NCI-H510A (cell line): ENCODE measurements around the gene CASK.

Experiments used
- DNase-seq: peaks from one replicate; lab custom pipeline; 2025; lab: John Stamatoyannopoulos, UW

Gene CASK

DNA sequence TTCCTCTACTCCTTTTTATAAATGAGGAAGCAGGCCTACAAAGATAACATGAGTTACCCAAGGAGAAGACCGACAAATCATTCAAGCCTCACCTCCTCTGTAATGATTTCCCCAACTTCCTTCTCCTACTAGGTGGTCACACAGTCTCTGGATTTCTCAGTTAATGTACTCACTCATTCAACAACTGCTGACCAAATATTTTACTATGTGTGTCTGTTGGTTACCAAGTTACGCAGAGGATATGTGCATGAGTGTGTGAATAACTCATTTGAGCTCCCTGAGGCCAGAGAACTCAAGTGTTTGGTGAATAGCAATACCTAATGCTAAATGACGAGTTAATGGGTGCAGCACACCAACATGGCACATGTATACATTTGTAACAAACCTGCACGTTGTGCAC, 10.4 kb downstream of the CASK start:
- no peak for DNase-seq

DNA sequence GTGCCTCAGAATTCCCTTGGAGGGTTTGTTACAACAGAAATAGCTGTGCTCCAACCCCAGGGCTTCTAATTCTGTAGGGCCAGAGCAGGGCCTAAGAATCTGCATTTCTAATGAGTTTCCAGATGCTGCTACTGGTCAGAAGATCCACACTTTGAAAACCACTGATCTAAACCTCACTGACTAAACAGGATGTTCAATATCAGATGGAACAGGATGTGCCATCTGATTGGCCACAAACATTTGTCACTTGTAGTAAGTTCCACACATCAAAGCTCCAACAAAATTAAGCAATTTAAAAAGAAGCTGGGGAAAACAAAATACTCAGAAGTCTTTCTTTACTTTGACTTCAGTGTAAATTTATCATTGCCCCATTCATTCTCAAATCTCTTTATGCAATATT, 14.3 kb downstream of the CASK start:
- DNase-seq = no peak

DNA sequence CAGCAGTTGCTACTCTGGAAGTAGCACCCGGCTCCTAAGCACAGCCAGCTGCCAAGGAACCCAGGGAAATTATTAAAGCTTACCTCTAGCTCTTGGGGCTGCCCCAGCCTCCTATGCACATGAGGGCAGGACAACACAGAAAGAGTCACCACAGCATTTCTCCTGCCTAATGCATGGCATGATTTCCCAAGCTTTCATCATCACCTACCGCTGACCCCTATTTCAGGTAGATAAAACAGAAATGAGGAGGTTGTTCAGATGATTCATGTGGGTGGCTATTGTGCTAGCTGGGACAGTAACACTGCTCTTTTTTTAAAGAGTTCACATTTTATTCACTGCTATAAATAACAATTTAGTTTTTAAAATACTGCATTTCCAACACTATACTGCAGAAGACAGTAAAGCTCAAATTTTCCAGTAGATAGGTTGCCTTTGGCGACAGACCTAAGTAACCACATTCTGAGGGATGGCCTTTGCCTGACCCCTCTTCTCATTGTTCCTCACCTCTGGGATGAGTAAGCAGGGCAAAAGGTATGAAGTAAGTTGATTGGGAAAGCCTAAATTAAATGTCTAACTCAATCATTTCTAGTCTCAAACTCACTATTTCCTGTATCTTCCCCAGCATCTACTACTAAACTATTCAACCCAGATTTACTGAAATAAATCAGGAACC, 16.7 kb downstream of the CASK start:
- no peak for DNase-seq

DNA sequence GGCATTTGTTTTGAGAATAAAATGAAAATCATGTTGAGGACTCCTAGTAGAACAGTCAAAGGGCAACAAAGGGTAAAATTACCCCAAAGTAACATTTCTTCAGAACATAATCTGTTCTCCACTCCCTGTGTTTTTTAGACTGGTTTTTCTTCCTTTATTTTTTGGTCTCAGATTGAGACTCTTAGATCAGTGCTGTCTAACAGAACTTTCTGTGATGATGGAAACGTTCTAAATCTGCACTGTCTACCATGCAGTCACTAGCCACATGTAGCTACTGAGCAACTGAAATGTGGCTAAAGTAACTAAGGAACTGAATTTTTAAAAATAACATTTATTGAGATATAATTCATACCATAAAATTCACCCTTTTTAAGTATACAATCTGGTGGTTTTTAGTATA, 19.8 kb downstream of the CASK start:
- DNase-seq = no peak

DNA sequence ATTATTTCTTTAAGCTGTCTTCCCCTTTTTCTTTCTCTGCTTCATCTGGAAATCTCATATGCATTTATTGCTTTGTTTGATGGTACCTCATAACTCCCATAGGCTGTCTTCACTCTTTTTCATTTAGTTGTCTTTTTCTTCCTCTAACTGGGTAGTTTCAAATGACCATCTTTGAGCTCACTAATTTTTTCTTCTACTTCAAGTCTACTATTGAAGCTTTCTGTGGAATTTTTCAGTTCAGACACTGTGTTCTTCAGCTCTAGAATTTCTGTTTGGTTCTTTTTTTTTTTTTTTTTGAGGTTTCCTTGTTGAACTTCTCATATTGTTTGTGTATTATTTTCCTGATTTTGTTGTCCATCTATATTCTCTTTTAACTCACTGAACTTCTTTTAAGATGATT, 23.0 kb downstream of the CASK start:
- DNase-seq = no peak

DNA sequence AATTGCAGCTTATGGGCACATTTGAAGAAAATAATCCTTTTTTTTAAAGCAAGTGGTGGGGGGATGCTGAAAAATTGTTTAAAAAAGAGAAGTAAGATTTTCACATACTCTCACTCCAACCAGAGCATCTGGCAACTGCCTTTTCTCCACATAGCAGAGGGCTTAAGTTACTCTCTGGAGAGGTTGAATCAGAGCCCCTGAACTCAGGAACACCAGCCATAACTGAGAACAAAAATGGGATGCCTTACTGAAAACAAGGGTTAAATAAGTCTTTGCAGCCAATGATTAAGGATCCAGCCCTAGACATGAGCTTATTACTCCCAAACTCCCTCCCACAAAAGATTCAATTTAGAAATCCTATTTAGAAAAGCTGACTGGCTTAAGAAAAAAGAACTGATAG, 27.5 kb downstream of the CASK start:
- DNase-seq = no peak

DNA sequence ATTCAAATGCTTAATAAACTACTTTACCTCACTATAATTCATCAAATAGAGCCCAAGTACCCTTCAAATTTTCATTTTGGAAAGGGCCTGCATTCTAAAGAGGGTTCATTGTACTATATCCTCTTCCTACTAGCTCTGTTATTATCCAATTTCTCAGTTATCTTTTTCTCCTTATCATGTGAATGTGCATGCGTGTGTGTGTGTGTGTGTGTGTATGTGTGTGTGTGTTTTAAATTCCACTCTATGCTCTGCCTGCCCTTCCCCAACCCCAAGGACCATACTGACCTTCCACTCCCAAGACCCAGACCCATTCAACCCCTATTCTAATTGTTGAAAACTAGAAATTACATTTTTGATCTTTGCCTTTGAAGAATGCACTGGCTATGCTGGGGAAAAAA, 33.3 kb downstream of the CASK start:
- no peak for DNase-seq

DNA sequence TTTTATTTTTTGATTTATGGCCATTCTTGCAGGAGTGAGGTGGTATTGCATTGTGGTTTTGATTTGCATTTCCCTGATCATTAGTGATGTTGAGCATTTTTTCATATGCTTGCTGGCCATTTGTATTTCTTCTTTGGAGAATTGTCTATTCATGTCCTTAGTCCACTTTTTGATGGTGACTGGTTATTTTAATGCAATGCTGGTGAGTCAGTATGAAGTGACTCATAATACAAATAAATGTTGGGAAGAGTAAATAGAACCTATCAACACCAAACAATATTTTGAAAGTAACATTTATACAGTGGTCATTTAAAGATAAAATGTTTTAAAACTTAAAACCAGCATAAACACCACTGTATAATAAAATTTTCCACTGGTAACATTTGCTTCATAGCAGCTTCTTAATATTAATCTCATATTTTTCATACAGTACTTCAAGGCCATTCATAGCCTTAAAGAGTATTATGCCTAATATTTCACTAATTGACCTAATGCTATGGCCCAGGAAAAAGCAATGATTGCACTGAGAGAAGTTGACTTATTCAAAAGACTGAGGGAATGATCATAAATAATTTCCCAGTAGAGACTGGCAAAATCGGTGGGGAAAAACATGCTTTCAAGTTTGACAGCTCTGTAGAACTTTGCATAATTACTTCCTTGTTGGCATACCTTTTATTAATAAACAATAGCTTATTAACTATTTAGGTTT, 33.9 kb downstream of the CASK start:
- no peak for DNase-seq

DNA sequence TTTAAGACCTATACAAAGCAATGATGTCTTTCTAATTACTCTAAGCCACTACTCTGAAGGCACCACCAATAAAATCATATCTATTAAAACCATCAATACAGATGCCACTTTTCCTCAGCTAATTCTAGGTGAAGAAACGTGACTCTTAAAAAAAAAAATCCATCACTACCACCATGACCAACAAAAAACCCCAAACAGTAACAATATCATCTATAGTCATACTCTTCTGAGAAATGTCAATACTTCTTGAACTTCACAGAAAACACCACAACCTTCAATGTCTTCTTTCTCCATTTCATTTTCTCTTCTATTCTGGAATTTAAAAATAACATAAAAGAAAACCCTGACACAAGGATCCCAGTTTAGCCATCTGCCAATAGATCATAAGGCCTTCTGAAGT, 35.7 kb downstream of the CASK start:
- DNase-seq = no peak

DNA sequence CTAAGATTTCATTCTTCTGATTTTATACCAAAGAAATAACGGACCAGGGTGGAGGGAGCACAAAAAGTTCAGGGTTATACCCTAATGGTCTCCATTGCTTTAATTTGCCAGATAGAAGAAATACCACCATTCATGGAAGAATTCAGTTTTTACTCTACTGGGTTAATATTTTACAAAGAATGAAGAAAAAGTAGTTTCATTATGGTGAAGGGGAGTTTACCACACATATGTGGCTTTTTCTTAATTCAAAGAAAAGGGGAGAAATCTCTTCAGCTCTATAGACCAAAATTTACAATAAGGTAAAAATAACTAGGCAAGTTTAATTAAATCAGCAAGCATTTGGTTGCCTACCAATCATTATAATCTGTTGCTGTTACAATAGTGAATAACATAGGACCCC, 37.6 kb downstream of the CASK start:
- DNase-seq = no peak

DNA sequence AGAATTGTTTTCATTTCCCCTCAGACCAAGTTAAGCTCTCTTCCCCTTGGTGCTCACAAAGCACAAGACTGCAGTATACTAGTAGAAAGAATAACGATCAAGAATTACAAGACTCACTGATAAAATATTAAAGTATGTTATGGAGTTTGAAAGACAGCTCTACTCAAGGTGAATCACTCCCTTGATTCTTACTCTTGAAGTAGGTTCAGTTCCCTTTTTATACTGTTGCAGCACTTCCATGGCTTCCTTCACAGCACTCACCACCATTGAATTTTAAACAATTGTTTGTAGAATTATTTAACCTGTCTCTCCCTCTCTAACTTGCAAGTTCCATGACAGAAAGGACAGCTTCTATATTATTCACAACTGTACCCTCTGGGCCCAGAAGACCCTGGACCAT, 42.2 kb downstream of the CASK start:
- no peak for DNase-seq

DNA sequence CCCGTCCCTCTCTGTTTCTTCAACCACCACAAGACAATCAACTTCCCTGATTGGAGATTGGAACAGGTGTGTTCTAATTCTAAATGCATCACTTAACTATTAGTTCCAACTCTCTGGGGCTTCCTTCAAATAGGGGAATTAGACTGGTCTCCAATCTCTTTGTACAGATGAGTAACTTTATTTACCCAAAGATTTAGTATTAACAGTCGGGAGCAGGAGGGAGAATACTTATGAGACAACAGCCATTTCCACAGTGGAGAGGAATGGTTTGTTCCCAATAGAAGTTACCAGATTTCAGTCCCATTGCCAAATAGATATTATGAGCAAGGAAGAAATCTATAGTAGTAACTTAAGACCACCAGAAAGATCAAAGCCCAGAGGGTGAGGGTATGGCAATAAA, 46.2 kb downstream of the CASK start:
- DNase-seq = no peak

DNA sequence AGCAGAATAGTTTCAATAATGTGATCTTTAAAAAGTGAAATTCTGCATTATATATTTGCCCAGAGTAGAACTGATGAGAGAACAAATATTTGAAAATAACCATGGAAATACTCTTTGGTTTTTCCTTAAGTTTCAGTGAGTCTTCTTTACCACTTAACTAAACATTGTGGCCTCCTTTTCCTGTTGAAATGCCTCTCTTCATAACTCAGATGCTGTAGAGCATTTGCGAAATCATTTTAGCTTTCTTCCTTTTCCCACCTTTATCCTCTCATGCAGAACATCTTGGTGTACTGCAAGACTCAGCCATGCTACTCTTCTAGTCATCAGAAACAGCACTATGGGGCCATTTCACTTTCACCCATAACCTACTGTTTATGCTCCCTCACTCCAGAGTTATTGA, 48.2 kb downstream of the CASK start:
- DNase-seq = no peak

DNA sequence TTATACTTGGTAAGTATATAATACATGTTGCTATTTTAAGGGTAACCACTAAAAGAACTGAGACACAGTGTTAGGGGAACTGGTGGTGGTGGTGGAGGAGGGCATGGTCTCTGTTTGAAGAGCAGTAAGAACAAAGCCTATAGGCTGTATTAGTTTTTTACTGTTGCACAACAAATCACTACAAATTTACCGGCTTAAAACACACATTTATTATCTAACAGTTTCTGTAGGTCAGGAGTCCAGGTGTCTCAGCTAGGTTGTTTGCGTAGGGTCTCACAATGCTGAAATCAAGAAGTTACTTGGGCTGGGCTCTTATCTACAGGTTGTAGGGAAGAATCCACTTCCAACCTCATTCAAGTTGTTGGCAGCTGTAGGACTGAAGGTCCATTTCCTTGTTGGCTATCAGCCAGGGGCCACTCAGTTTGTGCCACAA, 52.6 kb downstream of the CASK start:
- DNase-seq = no peak

DNA sequence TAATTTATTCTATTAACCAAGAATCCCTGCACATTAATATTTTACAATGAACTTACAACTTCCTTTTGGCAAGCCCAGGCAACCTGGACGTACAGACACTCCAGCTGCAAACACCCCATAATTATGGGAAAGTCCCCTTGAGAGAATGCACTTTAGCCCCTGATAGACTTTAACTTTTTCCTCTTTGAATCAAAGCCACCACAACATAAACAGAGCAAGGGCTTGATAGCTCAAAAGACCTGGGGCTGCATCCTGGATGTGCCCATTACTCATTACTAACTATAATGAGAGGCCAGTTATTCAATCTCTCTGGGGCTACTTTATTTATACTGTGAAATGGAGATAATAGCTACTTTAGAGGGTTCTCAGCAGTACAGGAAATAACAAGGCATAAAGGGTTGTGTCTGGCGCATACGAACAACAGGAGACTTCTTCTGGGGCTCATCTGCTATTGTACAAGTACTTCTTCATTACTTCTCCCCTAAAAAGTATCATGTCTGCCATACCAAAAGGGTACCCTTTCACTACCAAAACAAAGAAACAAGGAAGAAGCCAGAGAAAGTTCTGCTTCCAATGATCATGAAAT, 54.9 kb downstream of the CASK start:
- no peak for DNase-seq

DNA sequence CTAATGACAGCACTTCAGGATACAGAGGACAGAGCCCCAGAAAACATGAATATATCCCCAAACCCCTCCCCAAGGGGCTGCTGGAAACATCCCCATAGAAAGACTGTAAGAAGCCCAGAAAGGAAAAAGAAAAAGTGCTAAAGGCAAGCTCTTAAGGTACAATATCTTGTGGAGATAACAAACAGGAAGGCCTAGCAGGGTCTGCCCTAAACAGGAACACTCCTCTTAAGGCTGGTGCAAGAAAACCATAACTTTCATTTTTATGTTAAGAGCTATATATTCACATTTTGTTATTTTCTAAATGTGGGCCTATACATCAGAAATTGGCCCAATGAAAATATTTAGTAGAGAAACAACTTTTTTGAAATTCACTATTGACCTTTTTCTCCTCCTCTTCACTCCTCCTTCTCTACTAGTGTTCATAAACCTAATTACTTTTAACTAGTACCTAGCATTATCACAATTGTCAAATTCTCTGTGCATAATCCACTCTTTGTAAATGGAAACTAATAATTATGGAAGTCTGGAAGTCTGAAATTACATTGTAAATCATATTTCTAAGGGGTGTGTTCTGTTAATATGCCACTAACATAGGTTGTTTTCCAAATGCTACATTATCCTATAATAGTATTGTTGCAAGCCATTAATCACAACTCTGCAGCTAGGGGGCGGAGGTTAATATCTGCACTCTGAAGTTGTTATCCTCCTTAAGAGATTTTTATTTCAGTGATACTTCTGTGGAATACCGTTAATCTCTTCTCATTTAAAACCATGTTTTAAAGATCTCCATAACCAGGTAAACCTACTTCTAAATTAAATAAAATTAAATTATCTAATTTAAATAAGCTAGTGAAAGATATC, 59.8 kb downstream of the CASK start:
- DNase-seq = no peak

DNA sequence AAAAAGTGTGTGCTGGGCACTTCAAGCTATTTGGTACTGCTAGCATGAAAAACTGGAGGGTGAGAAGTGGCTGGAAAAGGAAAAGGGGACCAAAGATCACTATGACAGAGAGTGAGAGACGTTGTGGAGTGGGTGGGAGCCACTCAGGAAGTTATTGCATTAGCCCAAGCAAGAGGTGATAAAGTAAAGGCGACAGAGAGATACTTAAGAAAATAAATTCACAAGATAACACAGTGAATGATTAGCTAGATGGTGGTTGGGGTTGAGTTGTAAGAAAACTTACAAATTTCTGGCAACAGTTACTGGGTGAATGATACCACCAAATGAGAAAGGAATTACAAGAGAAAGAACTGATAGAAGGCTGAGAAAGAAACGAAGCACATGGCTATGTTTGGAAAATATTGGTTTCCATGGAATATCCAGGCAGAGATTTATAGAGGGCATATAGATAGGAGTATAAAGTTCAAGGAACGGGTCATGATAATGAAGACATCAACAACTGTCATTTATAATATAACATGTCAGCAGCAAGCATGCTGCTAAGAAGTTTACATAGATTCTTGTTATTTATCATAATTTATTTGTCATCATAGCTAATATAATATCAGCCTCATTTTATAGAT, 60.7 kb downstream of the CASK start:
- no peak for DNase-seq

DNA sequence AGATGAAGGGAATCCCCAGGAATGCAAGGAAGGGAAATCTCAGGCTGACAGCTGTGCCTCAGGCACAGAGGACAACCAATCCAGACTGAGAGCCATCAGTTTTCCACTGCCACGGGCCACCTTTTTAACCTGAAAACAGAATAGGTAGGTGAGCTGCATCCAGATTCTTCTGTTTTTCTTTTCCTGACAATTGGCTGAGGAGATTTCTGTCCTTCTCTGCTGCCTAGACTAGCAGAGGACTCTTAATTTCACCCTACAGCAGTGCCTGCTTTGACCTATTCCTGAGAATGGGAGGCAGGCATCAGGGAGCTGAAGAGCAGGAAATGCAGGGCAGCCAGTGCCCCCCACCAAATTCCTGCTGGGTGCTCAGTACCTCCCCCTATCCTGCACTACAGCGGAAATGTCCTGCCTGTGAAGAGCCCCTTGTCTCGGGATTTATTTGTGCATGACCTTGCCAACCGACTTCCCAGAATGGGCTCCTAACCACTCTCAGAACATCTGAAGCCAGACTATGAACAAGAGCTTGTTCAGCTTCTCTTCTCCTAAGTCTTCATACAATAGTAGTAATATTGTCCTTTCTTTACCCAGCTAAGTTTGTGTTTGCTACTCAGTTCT, 65.1 kb downstream of the CASK start:
- no peak for DNase-seq

DNA sequence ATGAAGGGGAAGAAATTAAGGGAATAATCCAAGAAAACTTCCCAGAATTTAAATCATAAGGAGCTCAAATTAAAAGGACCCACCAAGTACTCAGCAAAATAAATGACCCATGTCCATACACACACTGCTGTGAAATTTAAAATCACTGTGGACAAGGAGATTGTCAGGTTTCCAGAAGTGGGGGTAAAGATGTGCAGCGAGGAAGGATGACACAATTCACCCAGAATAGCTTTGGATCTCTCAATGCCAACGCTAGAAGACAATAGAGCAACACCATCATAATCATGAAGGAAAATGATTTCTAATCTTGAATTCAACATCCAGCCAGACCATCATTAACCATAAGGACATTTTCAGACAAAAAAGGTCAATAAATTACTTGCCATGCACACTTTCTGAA, 65.7 kb downstream of the CASK start:
- no peak for DNase-seq

DNA sequence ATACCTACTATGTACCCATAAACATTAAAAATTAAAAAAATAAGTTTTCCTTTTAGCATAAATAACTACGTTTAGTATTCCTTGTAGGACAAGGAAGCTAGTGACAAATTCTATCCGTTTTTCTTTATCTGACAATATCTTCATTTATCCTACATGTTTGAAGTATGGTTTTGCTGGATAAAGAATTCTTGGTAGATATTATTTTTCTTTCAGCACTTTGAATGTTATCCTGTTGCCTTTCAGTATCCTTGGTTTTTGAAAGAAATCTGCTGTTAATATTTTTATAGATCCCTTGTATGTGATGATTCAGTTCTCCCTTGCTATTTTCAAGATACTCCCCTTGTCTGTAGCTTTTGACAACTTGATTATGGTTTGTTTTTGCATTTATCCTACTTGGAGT, 76.6 kb downstream of the CASK start:
- DNase-seq = no peak

DNA sequence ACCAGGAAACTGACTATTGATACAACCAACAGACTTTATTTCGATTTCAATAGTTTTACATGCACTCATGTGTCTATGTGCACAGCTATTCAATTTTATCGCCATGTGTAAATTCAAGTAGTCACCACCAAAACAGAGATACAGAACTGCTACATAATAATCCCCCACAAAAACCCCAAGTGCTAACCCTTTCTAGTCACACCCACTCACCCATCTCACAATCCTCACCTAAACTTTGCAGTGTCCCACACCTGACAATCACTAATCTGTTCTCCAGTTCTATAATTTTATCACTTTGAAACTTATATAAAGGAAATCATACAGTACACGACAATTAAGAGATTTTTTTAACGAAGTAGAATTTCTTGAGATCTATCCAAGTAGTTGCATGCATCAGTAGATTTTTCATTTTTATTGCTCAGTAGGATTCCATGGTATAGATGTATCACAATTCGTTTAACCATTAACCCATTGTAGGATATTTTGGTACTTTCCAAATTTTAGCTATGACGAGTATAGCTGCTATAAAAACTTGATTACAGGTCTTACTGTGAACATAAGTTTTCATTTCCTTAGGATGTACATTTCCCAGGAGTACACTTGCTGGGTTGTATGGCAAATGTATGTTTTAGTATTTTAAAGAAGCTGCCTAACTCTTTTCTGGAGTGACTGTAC, 85.9 kb downstream of the CASK start:
- DNase-seq = no peak
